Natural killer cell (primary cell): ENCODE measurements around the gene RBKS. TPM values are rescaled to one million over a fixed set of nuclear protein-coding genes. Genes with fewer than 3 reads are reported as not detected.

ENCODE experiments used
- ATAC-seq, 3 donors: fragments of 150-1000 bp in 2 of 3; fragments of 200-7000 bp in 1 of 3; cut with Tn5 transposase; 1 replicate in 1 of 3; 2 replicates in 2 of 3; pipeline ENCODE4 v1.10.0; 2021; ENCODE audit warnings: mild to moderate bottlenecking in 2 of 3, moderate library complexity in 2 of 3
- DNase-seq, 2 donors: peaks; one replicate each; pipeline versions ENCODE4 v3.0.0 to v3.0.0-alpha.2; 2013 to 2021; ENCODE audit warnings: mixed read lengths in 1 of 2
- H3K27ac ChIP-seq: one replicate; pipeline ENCODE4 v1.5.1; 2013; ENCODE audit warnings: mild to moderate bottlenecking, low read length
- H3K27me3 ChIP-seq: one replicate; pipeline ENCODE4 v1.6.1; 2013; ENCODE audit warnings: low read length; ENCODE audit not compliant: control insufficient read depth, insufficient read depth
- H3K36me3 ChIP-seq: one replicate; pipeline ENCODE4 v1.6.1; 2013; ENCODE audit warnings: low read length; ENCODE audit not compliant: control insufficient read depth, insufficient read depth
- H3K4me1 ChIP-seq: one replicate; pipeline ENCODE4 v1.6.1; 2013; ENCODE audit warnings: low read length; ENCODE audit not compliant: control insufficient read depth, insufficient read depth
- H3K4me3 ChIP-seq: one replicate; pipeline ENCODE4 v1.5.1; 2013; ENCODE audit warnings: low read length
- H3K9me3 ChIP-seq: one replicate; pipeline ENCODE4 v1.6.1; 2013; ENCODE audit warnings: low read length; ENCODE audit not compliant: control insufficient read depth, insufficient read depth
- H3K27ac Mint-ChIP-seq, 2 donors: one replicate each; pipeline ENCODE4 v1.8.0; 2022; ENCODE audit warnings: mild to moderate bottlenecking in 2 of 2, mixed read lengths in 2 of 2, moderate library complexity in 1 of 2
- H3K27me3 Mint-ChIP-seq, 2 donors: one replicate each; pipeline ENCODE4 v1.8.0; 2022; ENCODE audit warnings: low read depth in 2 of 2, mixed read lengths in 2 of 2
- H3K36me3 Mint-ChIP-seq: one replicate; pipeline ENCODE4 v1.8.0; 2022; ENCODE audit warnings: mixed read lengths
- H3K4me1 Mint-ChIP-seq, 2 donors: one replicate each; pipeline ENCODE4 v1.8.0; 2022; ENCODE audit warnings: mixed read lengths in 2 of 2
- H3K4me3 Mint-ChIP-seq: one replicate; pipeline ENCODE4 v1.8.0; 2022; ENCODE audit warnings: mild to moderate bottlenecking, moderate library complexity, mixed read lengths
- H3K9me3 Mint-ChIP-seq, 2 donors: one replicate each; pipeline ENCODE4 v1.8.0; 2022; ENCODE audit warnings: mixed read lengths in 2 of 2
- CTCF ChIP-seq: fragments of 200-600 bp; IDR thresholded peaks from one replicate; pipeline ENCODE4 v1.8.0; 2022; ENCODE audit warnings: antibody characterized with exemption
- WGBS: methylation state at CpG from one replicate; pipeline ENCODE4 v1.1.7; 2013; ENCODE audit warnings: missing lambda C conversion rate; ENCODE audit not compliant: insufficient coverage; 5-methylcytosine and 5-hydroxymethylcytosine counted together
- intact Hi-C: fragments of 100-400 bp; cut with micrococcal nuclease; formaldehyde crosslinking; loops from one replicate; pipeline ENCODE4 v1.14.2; 2022
- total RNA-seq, 4 donors: library from RNA; stranded (reverse); fragments of 120-200 nt in 1 of 4; gene quantifications; one replicate each; pipeline versions ENCODE4 v1.2.3 to v1.2.4, GENCODE V29; 2013 to 2022

The RBKS gene
- total RNA-seq, 3 donors from 2014 or later (not counting 1 experiment from before 2014, with no cell fraction given), result 11.5 to 20.9 (median 12.8) TPM

DNA sequence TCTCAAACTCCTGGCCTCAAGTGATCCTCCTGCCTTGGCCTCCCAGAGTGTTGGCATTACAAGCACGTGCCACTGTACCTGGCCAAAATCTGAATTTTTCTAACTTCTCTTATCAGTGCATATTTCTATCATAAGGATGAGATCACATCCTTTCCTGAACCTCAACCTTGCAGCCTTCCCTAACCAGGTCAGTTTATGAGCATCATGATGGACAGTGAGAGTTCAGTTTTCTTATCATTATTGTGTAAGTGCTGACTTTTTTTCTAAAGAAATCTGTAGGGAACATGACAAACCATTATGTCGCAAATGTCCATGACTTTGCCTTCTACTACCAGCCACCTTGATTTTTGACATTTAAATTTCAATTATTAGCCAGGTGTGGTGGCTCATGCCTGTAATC lies 87.1 kb downstream of the RBKS start:
- 96% methylated on average over 2 of the region's 2 CpGs for WGBS
- DNase-seq, result no peak
- Mint-ChIP-seq H3K4me1 (peaks cover 0 to 3% of the 10 kb centered on the region in 2 donors), H3K27ac (no peak overlapping the region), H3K4me3 (no peak overlapping the region), H3K27me3 (no peaks in the 10 kb centered on the region), H3K9me3 (no peaks in the 10 kb centered on the region), H3K36me3 (no peaks in the 10 kb centered on the region)
- H3K27me3 ChIP-seq, result no peaks in the 10 kb centered on the region
- no peak overlapping the region for H3K27ac ChIP-seq
- H3K4me1 ChIP-seq, result peaks cover 4% of the 10 kb centered on the region
- no peak for TF ChIP-seq CTCF
- intact Hi-C loops, result no loop called here
- no peaks in the 10 kb centered on the region for H3K9me3 ChIP-seq
- no peak for ATAC-seq
- no peaks in the 10 kb centered on the region for H3K36me3 ChIP-seq
- H3K4me3 ChIP-seq, result no peak overlapping the region

- no peak for TF ChIP-seq CTCF
- H3K4me3 Mint-ChIP-seq, result no peak overlapping the region
- Histone ChIP-seq H3K4me3 (no peak overlapping the region), H3K9me3 (no peaks in the 10 kb centered on the region), H3K27me3 (no peaks in the 10 kb centered on the region), H3K36me3 (no peaks in the 10 kb centered on the region), H3K4me1 (peaks cover 4% of the 10 kb centered on the region), H3K27ac (no peak overlapping the region)
- WGBS, result 94% methylated on average over 6 of the region's 6 CpGs
- no peaks in the 10 kb centered on the region for H3K27me3 Mint-ChIP-seq
- intact Hi-C loops, result no loop called here
- no peaks in the 10 kb centered on the region for H3K36me3 Mint-ChIP-seq
- ATAC-seq (no peak), DNase-seq (no peak)
- H3K27ac Mint-ChIP-seq, result no peak overlapping the region
- no peaks in the 10 kb centered on the region for H3K9me3 Mint-ChIP-seq
- peaks cover 0 to 3% of the 10 kb centered on the region in 2 donors for H3K4me1 Mint-ChIP-seq
Observed at GRCh38 chr2:27802547-27802946, 87.6 kb downstream of the RBKS start.

- Histone ChIP-seq H3K4me3 (no peak overlapping the region), H3K9me3 (no peaks in the 10 kb centered on the region), H3K4me1 (peaks cover 4% of the 10 kb centered on the region), H3K36me3 (no peaks in the 10 kb centered on the region), H3K27ac (no peak overlapping the region), H3K27me3 (no peaks in the 10 kb centered on the region)
- peaks cover 0 to 6% of the 10 kb centered on the region in 2 donors for H3K4me1 Mint-ChIP-seq
- 86% methylated on average over 6 of the region's 6 CpGs for WGBS
- TF ChIP-seq CTCF, result no peak
- no peaks in the 10 kb centered on the region for H3K9me3 Mint-ChIP-seq
- no peaks in the 10 kb centered on the region for H3K36me3 Mint-ChIP-seq
- H3K4me3 Mint-ChIP-seq, result no peak overlapping the region
- DNase-seq, result no peak
- intact Hi-C loops, result no loop called here
- no peak for ATAC-seq
- no peak overlapping the region for H3K27ac Mint-ChIP-seq
- H3K27me3 Mint-ChIP-seq, result no peaks in the 10 kb centered on the region
Observed at GRCh38 chr2:27800856-27801255, 89.3 kb downstream of the RBKS start.

DNA sequence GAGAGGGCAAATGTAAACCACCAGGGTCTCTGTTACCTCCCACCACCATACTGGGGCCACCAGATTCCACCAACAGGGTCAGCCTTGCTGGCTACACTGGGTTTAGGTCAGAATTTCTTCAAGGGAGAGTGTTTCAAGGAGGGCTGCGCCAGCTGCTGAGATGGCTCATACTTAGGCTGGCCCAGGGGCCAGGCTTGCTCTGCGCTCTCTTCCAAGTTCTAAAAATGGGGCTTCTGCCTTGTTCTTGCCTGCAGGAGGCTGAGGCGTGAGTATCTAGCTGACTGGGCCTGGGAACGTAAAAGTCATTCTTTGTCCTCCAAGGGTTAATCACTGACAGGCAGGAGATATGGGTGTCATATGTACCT lies 90.6 kb downstream of the RBKS start:
- no peak for DNase-seq
- no peak overlapping the region for H3K27ac Mint-ChIP-seq
- no peak for TF ChIP-seq CTCF
- intact Hi-C loops, result no loop called here
- H3K4me3 ChIP-seq, result no peak overlapping the region
- H3K36me3 ChIP-seq, result no peaks in the 10 kb centered on the region
- no peak overlapping the region for H3K27ac ChIP-seq
- peaks cover 0 to 12% of the 10 kb centered on the region in 2 donors for H3K4me1 Mint-ChIP-seq
- H3K9me3 Mint-ChIP-seq, result no peaks in the 10 kb centered on the region
- 92% methylated on average over 4 of the region's 4 CpGs for WGBS
- H3K27me3 Mint-ChIP-seq, result no peaks in the 10 kb centered on the region
- H3K9me3 ChIP-seq, result no peaks in the 10 kb centered on the region
- H3K36me3 Mint-ChIP-seq, result no peaks in the 10 kb centered on the region
- no peak for ATAC-seq
- H3K4me1 ChIP-seq, result peaks cover 2% of the 10 kb centered on the region
- no peaks in the 10 kb centered on the region for H3K27me3 ChIP-seq
- H3K4me3 Mint-ChIP-seq, result no peak overlapping the region
